PC-9 (cell line): ENCODE data around the gene DDX19B. TPM values are rescaled to one million over a fixed set of nuclear protein-coding genes. Genes with fewer than 3 reads are reported as not detected.

Experiments used
- BruUV-seq: library from RNA; stranded (reverse); fragments of 400-500 nt; replicated peaks from 2 replicates; lab custom pipeline; 2021; lab: Mats Ljungman, UMichigan
- CTCF ChIA-PET: fragments of 300-600 bp; sonication (Branson Sonifier 250); formaldehyde crosslinking; loops from one replicate; lab custom pipeline; 2022; ENCODE audit warnings: antibody characterized with exemption; lab: Charles Lee
- POLR2A ChIA-PET: fragments of 300-600 bp; sonication (Branson Sonifier 250); formaldehyde crosslinking; loops from one replicate; lab custom pipeline; 2022; ENCODE audit warnings: antibody characterized with exemption; ENCODE audit not compliant: unreplicated experiment; lab: Charles Lee
- DNase-seq, 2 experiments: peaks; one replicate each; pipeline versions ENCODE4 v3.0.0 to v3.0.0-alpha.2; 2015 to 2022; ENCODE audit warnings: mixed read lengths in 1 of 2
- H2AFZ ChIP-seq: fragments of 200-600 bp; sonication (generic); 2 replicates; pipeline ENCODE4 v1.8.1; 2017; ENCODE audit warnings: antibody characterized with exemption
- H3F3A ChIP-seq: fragments of 200-600 bp; sonication (generic); 2 replicates; pipeline ENCODE4 v1.8.1; 2017; ENCODE audit warnings: antibody characterized with exemption, mild to moderate bottlenecking, low read depth; ENCODE audit not compliant: insufficient read depth
- H3K27ac ChIP-seq: fragments of 200-600 bp; sonication (generic); 2 replicates; pipeline ENCODE4 v1.6.1; 2016; ENCODE audit warnings: mixed run types
- H3K27me3 ChIP-seq: fragments of 200-600 bp; sonication (generic); 2 replicates; pipeline ENCODE4 v1.6.1; 2016; ENCODE audit warnings: low read depth, mixed run types; ENCODE audit not compliant: insufficient read depth
- H3K36me3 ChIP-seq: fragments of 200-600 bp; sonication (generic); 2 replicates; pipeline ENCODE4 v1.6.1; 2016; ENCODE audit warnings: low read depth, mixed run types
- H3K4me1 ChIP-seq: fragments of 200-600 bp; sonication (generic); replicated peaks from 2 replicates; pipeline ENCODE4 v1.6.1; 2016; ENCODE audit warnings: mixed run types; ENCODE audit not compliant: insufficient read depth
- H3K4me2 ChIP-seq: fragments of 200-600 bp; sonication (generic); 2 replicates; pipeline ENCODE4 v1.6.1; 2017; ENCODE audit warnings: mixed run types
- H3K4me3 ChIP-seq: fragments of 200-600 bp; sonication (generic); 2 replicates; pipeline ENCODE4 v1.6.1; 2016; ENCODE audit warnings: mixed run types
- H3K79me2 ChIP-seq: fragments of 200-600 bp; sonication (generic); 2 replicates; pipeline ENCODE4 v1.6.1; 2017; ENCODE audit warnings: low read depth, mixed run types
- H3K9me2 ChIP-seq: fragments of 200-600 bp; sonication (generic); 2 replicates; pipeline ENCODE4 v1.8.1; 2017; ENCODE audit warnings: mild to moderate bottlenecking; ENCODE audit not compliant: insufficient read depth
- H3K9me3 ChIP-seq: fragments of 200-600 bp; sonication (generic); 2 replicates; pipeline ENCODE4 v1.8.1; 2016; ENCODE audit warnings: low read depth; ENCODE audit not compliant: insufficient read depth
- H4K20me1 ChIP-seq: fragments of 200-600 bp; sonication (generic); 2 replicates; pipeline ENCODE4 v1.8.1; 2017; ENCODE audit not compliant: insufficient read depth
- CTCF ChIP-seq: fragments of 200-600 bp; sonication (generic); conservative IDR thresholded peaks from 2 replicates; pipeline ENCODE4 v1.6.1; 2017; ENCODE audit warnings: mixed run types, antibody characterized with exemption, mild to moderate bottlenecking, moderate library complexity
- EZH2 ChIP-seq: fragments of 200-600 bp; sonication (generic); IDR thresholded peaks from 2 replicates; pipeline ENCODE4 v1.8.0; 2017; ENCODE audit warnings: antibody characterized with exemption, low read depth
- intact Hi-C: fragments of 100-400 bp; cut with micrococcal nuclease; formaldehyde crosslinking; loops from one replicate; pipeline ENCODE4 v1.10.0; 2022; ENCODE audit not compliant: unreplicated experiment
- total RNA-seq: library from RNA; stranded (reverse); gene quantifications from 2 replicates; pipeline ENCODE4 v1.2.3, GENCODE V29; 2021

Gene DDX19B
- total RNA-seq, 1 experiment from 2014 or later = 42.1 TPM

- ChIA-PET POLR2A (no interaction called here), CTCF (no interaction called here)
- Histone ChIP-seq H3K4me2 (no peak overlapping the region), H3K9me3 (no peaks in the 10 kb centered on the region), H3K4me1 (peaks cover 9% of the 10 kb centered on the region), H2AFZ (no peak overlapping the region), H3K79me2 (peaks cover 17% of the 10 kb centered on the region), H3K9me2 (no peaks in the 10 kb centered on the region), H4K20me1 (peaks cover 66% of the 10 kb centered on the region), H3K36me3 (peaks cover 30% of the 10 kb centered on the region), H3K27ac (no peak overlapping the region), H3K4me3 (no peak overlapping the region), H3K27me3 (no peaks in the 10 kb centered on the region), H3F3A (peaks cover 48% of the 10 kb centered on the region)
- no TSS peak for BruUV-seq
- intact Hi-C loops = no loop called here
- TF ChIP-seq CTCF (peak; percentile 45; the same call in 1 of the 2 replicates), EZH2 (no peak)
- DNase-seq = no peak
Measured at GRCh38 chr16:70254180-70254964, 44.6 kb upstream of the DDX19B start.

GRCh38 chr16:70254965-70255286 lies 44.1 kb upstream of the DDX19B start:
- Histone ChIP-seq H3K4me1 (peaks cover 4% of the 10 kb centered on the region; the same call in 1 of the 2 replicates), H3K4me3 (no peak overlapping the region), H4K20me1 (peaks cover 71% of the 10 kb centered on the region), H3K27ac (no peak overlapping the region), H3K36me3 (peaks cover 36% of the 10 kb centered on the region), H3K9me3 (no peaks in the 10 kb centered on the region), H3K79me2 (peaks cover 11% of the 10 kb centered on the region), H3K4me2 (no peak overlapping the region), H3K9me2 (no peaks in the 10 kb centered on the region), H3F3A (peaks cover 48% of the 10 kb centered on the region), H3K27me3 (no peaks in the 10 kb centered on the region), H2AFZ (no peak overlapping the region)
- TF ChIP-seq CTCF (no peak), EZH2 (no peak)
- no TSS peak for BruUV-seq
- intact Hi-C loops = no loop called here
- ChIA-PET CTCF (interaction anchor here (0.7 kb wide), 2 partner anchors 310 to 492 kb away, joined by 6 to 11 read pairs; no protein-coding TSS in a partner anchor), POLR2A (no interaction called here)
- no peak for DNase-seq

DNA sequence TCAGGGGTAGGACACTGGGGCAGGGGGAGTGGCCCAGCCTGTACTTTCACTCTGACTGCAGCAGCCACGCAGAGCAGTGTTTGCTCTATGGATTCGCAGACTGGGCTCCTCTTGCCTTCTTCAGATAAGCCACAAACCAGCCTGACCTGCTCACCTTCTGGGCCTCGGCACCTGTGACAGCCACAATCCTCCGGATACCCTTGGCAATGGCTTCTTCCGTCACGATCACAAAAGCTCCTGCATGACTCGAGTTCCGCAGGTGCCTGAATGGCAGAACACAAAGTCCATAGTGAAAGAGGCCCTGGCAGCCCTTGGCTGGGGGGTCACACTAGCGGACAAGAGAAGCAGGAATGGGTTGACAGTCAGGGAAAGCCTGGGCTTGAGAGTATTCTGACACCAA lies 43.4 kb upstream of the DDX19B start:
- H4K20me1 ChIP-seq = peaks cover 75% of the 10 kb centered on the region
- intact Hi-C loops = no loop called here
- ChIA-PET CTCF (interaction anchor here (0.7 to 1.0 kb wide), 3 partner anchors 43 to 491 kb away, joined by 3 to 11 read pairs (median 6); partner anchors contain the start of gene DDX19B), POLR2A (no interaction called here)
- no peak for TF ChIP-seq CTCF
- TF ChIP-seq EZH2 = no peak
- no peaks in the 10 kb centered on the region for H3K9me2 ChIP-seq
- H3K27me3 ChIP-seq = no peaks in the 10 kb centered on the region
- peaks cover 54% of the 10 kb centered on the region for H3F3A ChIP-seq
- BruUV-seq = no TSS peak
- H3K4me3 ChIP-seq = no peak overlapping the region
- H3K4me1 ChIP-seq = no peaks in the 10 kb centered on the region
- H3K9me3 ChIP-seq = no peaks in the 10 kb centered on the region
- DNase-seq = no peak
- no peak overlapping the region for H2AFZ ChIP-seq
- peaks cover 5% of the 10 kb centered on the region for H3K79me2 ChIP-seq
- H3K36me3 ChIP-seq = peaks cover 41% of the 10 kb centered on the region
- no peak overlapping the region for H3K27ac ChIP-seq
- no peak overlapping the region for H3K4me2 ChIP-seq
